VCaP (cell line): ENCODE measurements around the gene MRPS11.
"Not testable (repeated sequence)": the region's sequence is repeated elsewhere in the genome, so short reads cannot be mapped to it uniquely, and the experiment has no call there.

ENCODE experiments used
- H3K27ac ChIP-seq: fragments of 450-650 bp; 2 replicates; pipeline ENCODE4 v1.5.1; 2017
- TF ChIP-seq, protein P1 (sequence below): fragments of 450-650 bp; conservative IDR thresholded peaks from 2 replicates; pipeline ENCODE4 v1.5.1; 2017; ENCODE audit warnings: mild to moderate bottlenecking, moderate library complexity

The MRPS11 gene

DNA sequence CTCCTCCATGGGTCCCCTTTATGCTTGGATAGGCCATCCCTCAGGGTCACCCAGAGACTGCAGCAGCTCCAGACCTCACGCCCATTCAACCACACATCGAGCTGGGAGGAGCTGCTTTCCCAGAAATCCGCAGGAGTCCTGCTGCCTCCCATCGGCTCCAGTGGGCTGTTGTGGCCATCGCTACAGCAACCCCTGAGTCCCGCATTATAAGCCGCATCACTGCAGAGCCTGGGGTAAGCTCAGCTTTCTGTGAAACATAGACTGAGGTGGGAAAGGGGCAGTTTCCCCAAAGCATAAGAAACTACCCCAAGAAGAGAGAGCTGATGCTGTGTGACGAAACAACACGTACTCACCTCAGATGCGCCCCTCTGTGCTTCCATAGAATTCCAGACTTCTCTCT lies 36.1 kb upstream of the MRPS11 start:
- H3K27ac ChIP-seq = no peak overlapping the region
- TF ChIP-seq, protein P1, sequence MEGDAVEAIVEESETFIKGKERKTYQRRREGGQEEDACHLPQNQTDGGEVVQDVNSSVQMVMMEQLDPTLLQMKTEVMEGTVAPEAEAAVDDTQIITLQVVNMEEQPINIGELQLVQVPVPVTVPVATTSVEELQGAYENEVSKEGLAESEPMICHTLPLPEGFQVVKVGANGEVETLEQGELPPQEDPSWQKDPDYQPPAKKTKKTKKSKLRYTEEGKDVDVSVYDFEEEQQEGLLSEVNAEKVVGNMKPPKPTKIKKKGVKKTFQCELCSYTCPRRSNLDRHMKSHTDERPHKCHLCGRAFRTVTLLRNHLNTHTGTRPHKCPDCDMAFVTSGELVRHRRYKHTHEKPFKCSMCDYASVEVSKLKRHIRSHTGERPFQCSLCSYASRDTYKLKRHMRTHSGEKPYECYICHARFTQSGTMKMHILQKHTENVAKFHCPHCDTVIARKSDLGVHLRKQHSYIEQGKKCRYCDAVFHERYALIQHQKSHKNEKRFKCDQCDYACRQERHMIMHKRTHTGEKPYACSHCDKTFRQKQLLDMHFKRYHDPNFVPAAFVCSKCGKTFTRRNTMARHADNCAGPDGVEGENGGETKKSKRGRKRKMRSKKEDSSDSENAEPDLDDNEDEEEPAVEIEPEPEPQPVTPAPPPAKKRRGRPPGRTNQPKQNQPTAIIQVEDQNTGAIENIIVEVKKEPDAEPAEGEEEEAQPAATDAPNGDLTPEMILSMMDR = no peak

DNA sequence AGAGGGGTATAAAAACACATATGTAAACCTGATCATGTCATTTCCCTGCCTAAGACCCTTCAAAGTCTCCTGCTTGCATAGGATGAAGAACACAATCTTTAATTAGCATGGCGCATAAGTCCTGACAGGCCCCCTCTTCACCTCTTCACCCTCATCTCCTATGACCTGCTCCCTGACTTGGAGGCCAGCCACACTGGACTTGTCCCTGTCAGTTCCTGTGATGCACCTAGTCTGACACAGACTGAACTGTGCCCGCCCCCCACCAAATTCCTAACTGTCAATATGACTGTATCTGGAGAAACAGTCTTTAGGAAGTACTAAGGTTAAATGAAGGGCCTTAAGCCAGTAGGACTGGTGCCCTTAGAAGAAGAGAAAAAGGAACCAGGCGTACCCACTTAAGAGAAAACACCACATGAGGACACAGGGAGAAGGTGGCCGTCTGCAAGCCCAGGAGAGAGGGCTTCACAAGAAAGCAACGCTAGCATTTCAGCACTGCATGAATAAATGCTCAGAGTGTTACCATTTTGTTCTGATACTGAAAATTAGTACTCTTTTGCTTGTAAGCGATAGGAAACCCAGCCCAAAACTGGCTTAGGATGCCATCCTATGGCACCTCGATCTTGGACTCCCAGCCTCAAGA lies 34.3 kb upstream of the MRPS11 start:
- H3K27ac ChIP-seq = no peak overlapping the region
- TF ChIP-seq, protein P1 = no peak

DNA sequence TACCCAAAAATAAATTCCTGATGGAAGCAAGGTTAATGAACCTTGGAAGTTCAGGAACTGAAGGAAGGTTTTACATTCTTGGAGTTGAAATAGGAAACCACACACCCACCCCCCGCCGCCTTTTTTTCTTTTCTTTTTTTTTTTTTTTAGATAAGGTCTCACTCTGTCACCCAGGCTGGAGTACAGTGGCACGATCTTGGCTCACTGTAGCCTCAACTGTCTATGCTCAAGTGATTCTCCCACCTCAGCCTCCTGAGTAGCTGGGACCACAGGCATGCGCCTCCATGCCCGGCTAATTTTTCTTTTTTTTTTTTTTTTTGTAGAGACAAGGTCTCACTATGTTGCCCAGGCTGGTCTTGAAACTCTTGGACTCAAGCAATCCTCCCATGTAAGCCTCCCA lies 33.4 kb upstream of the MRPS11 start:
- not testable (repeated sequence) for H3K27ac ChIP-seq

DNA sequence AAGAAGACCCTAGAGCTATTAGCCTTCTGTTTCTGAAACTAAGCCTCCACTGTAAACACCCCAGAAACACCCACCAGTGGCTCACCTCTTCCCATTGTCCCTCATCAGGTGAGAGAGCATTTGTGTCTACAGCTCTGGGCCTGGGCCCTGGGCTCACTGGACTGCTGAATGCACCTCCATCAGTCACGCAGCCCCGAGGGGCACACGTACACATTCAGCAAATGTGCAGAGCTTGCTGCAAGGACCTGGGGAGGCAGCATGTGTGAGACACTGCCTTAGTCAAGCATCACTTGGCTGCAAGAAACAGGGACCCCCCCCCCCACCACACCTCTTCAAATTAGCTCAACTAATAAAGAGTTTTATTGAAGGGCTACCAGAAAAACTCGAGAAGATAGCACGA lies 29.3 kb upstream of the MRPS11 start:
- H3K27ac ChIP-seq = no peak overlapping the region
- TF ChIP-seq, protein P1 = no peak

DNA sequence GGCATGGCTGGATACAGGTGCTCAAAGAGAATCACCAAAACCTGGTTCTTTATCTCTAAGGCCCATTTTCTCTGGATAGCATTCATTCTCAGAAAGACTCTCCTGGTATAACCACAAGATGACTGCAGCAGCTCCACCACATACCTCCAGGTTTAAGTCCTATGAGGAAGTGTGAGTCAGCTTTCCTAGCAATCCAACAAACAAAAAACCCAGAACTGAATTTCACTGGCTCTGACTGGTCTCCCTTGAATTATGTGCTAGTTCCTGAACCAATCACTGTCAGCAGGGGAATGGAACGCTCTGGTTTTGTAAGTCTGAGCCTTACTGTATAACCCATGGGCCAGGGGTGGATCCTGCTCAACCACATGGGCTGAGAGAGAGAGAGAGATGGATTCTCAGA lies 27.5 kb upstream of the MRPS11 start:
- TF ChIP-seq, protein P1 = no peak
- H3K27ac ChIP-seq = no peak overlapping the region

DNA sequence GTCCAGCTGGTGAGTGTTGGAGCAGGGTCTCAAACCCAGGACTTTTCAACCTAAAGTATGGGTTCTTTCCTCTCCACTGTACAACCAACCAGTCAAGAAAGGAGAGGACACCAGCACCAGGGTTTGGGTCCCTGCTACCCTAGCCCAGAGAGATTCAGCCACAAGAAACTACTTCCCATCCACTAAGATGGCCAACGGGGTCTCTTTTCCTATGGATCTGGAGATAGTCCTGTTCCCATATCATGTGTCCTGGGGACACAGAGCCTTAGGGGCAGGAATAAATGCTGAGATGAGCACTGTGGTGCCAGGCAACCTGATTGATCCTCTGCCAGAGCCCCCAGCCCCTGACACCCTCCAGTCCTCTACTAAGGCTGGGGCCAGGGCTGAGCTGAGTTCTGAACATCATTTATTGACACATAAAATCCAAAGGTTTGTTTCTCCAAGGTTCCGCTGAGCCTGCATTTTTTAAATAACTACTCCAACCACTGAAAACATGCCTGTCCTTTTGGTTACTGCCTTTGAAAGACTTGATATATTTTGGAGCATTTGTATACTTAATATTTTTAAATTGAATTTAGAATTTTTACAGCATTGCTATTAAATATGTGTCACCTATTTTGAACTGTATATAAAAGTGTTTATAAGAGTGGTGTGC lies 26.3 kb upstream of the MRPS11 start:
- TF ChIP-seq, protein P1 = no peak
- H3K27ac ChIP-seq = no peak overlapping the region

DNA sequence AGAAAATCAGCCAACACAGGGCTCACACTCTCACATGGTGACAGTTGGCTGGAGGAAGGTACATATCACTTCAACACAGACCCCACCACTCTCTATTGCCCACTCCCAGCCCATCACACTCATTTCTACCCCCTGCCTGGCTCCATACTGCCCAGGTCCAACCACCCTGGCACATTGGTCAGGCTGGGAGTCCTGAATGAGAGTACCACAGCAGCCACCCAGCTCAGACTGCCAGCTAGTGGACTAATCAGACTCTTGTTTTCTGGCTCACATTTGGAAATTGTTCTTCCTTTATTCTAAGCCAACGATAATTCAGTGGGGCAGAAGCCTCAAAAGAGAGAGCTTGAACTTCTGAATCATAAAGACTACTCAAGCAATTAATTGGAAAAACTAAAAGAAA lies 20.3 kb upstream of the MRPS11 start:
- TF ChIP-seq, protein P1 = peak; percentile 48
- H3K27ac ChIP-seq = no peak overlapping the region

DNA sequence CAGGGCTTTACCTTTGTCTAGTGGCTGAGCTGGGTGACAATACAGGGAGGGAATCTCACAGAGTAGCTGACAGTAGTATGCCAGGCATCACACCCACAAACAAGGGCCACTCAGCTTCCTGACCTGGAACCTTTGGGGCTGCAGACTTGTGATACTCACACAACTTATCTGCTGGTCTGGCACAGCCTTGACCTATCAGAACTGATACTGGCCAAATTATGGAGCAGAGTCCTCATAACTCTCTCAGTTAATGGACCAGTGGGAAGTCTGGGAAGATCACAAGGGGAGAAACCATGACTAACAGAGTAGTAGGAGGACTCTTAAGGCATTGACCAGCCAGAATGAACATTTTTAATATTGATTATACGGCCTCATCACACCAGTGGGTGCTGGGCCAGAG lies 19.8 kb upstream of the MRPS11 start:
- TF ChIP-seq, protein P1 = no peak
- H3K27ac ChIP-seq = no peak overlapping the region
